Left renal pelvis (tissue), 4 donors: Measurements from ENCODE around the gene DEFB127. TPM values are rescaled to one million over a fixed set of nuclear protein-coding genes. Genes with fewer than 3 reads are reported as not detected.
"Not testable (repeated sequence)": the region's sequence is repeated elsewhere in the genome, so short reads cannot be mapped to it uniquely, and the experiment has no call there.

Experiments
- DNase-seq, 4 donors: peaks; one replicate each; pipeline ENCODE4 v3.0.0-alpha.2; 2013; ENCODE audit warnings: low read depth in 4 of 4, low spot score in 3 of 4
- polyA plus RNA-seq, 4 donors: library from polyadenylated mRNA; unstranded; fragments of 120-200 nt; gene quantifications; one replicate each; pipeline ENCODE4 v1.2.1, GENCODE V29; 2013; ENCODE audit not compliant: insufficient read length in 4 of 4

DEFB127 gene
- not detected for polyA plus RNA-seq

- DNase-seq, result peak in 1 of 4 donors; percentile 2
These were observed at the start of gene DEFB127 for GRCh38 chr20:157154-157553. Gene DEFB127 (plus strand): TSS chr20:157454. CDS start chr20:157545, 91 bp downstream.

DNA sequence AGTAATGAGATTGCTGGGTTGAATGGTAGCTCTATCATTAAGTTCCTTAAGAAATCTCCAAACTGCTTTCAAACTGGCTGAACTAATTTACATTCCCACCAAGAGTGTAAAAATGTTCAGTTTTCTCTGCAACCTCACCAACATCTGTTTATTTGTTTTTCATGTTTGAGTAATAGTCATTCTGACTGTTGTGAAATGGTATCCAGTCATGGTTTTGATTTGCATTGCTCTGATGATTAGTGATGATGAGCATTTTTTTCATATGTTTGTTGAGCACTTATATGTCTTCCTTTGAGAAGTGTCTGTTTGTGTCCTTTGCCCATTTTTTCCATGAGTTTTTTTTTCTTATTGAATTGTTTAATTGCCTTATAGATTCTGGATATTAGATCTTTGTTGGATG lies 44.9 kb upstream of the DEFB127 start:
- no peak for DNase-seq

DNA sequence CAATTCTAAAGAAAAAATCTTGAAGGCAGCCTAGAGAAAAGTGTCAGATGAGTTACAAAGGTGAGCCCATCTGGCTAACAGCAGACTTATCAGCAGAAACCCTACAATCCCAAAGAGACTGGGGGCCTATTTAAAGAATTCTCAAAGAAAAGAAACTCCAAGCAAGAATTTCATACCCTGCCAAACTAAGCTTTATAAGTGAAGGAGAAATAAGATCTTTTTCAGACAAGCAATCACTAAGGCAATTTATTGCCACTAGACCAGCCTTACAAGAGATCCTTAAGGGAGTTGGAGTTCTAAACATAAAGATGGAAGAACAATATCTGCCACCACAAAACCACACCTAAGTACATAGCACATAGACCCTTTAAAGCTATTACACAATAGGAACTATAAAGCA lies 39.7 kb upstream of the DEFB127 start:
- DNase-seq, result no peak

DNA sequence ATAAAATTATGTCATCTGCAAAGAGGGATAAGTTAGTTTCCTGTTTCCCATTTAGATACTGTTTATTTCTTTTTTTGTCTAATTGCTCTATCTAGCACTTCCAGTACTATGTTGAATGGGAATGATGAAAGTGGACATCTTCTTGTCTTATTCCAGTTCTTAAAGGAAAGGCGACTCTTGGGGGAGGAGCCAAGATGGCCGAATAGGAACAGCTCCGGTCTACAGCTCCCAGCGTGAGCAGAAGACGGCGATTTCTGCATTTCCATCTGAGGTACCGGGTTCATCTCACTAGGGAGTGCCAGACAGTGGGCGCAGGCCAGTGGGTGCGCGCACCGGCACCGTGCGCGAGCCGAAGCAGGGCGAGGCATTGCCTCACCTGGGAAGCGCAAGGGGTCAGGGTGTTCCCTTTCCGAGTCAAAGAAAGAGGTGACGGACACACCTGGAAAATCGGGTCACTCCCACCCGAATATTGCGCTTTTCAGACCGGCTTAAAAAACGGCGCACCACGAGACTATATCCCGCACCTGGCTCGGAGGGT lies 27.4 kb upstream of the DEFB127 start:
- not testable (repeated sequence) for DNase-seq

- no peak for DNase-seq
These were observed 19.4 kb upstream of the DEFB127 start for GRCh38 chr20:137668-138490.

DNA sequence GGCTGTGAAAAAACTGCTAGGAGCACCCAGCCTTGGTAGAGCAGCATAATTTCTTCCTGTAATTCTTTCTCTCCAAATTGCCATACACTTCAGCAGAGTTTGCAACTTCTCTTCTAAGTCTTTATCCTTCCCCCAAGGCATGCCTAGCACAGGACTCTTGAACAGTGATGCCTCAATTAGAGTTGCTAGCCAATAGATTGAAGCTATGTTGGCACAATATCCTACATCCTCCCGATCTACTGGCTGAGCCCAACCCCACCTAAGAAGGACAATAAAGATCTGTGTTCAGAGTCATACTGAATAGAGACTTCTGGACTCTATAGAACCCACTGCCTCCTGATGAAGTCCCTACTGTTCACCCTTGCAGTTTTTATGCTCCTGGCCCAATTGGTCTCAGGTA lies 15.0 kb upstream of the DEFB127 start, which contains the start of gene DEFB126:
Gene DEFB126 (plus strand): TSS at position 301 of the 400 bp plus-strand sequence. CDS start 39 bp downstream, at position 340.
- no peak for DNase-seq

DNA sequence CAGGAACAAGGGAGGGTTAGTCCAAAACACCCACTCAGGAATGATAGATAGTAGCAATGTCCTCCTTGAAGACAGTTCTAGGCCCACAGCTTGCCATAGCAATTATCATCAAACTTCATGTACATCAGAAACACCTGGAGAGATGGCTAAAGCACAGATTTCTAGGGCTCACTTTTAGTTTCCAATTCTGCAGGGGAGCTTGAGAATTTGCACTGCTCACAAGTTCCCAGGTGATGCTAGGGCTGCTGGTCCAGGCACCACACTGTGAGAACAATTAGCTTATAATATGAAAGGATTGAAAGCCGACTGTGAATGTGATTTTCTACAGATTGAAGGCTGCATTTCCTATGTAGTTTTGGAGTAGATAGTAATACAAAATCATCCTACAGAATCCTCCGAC lies 11.4 kb upstream of the DEFB127 start:
- DNase-seq, result no peak

GRCh38 chr20:152131-152530 lies 5.1 kb upstream of the DEFB127 start:
- DNase-seq, result no peak

DNA sequence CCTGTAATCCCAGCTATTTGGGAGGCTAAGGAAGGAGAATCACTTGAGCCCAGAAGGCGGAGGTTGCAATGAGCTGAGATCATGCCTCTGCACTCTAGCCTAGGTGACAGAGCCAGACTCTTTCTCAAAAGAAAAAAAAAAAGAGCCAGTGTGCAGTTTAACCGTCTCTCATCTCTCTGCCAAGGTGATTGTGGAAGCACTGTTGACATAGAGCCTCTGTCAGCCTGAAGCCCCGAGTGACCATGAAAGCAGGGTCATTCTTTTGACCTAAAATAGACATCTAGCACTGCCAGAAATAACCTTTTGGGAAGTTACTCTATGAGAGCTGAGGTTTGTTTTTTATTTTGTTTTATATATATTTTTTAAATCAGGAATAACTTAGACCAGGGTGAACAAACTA lies 7.4 kb downstream of the DEFB127 start:
- DNase-seq, result no peak

GRCh38 chr20:168876-169275 lies 11.6 kb downstream of the DEFB127 start:
- DNase-seq, result no peak

- no peak for DNase-seq
These were observed 27.0 kb downstream of the DEFB127 start for GRCh38 chr20:184288-184687.

DNA sequence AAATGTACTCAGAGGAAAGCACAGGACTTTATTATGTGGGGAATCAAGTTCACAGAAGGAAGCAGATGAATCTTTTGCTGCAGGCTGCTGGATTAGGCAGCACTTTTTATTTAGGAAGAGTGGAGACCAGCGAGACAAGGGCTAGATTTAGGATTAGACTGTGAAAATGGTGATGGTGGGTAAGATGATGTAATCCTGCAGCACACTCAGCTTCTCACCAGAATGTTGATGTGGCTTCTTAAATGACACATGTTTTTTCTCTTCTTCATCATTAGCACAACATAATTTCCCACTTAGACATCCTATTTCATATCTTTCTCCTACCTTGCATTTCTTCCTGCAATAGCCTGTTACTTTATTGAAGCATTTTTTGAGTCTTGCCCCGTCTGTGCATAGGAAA lies 30.5 kb downstream of the DEFB127 start:
- DNase-seq, result no peak

- DNase-seq, result no peak
These were observed 32.4 kb downstream of the DEFB127 start, which contains the start of gene DEFB128 for GRCh38 chr20:189611-190010. Gene DEFB128 (minus strand): TSS chr20:189711. CDS start chr20:189623, 88 bp downstream.

DNA sequence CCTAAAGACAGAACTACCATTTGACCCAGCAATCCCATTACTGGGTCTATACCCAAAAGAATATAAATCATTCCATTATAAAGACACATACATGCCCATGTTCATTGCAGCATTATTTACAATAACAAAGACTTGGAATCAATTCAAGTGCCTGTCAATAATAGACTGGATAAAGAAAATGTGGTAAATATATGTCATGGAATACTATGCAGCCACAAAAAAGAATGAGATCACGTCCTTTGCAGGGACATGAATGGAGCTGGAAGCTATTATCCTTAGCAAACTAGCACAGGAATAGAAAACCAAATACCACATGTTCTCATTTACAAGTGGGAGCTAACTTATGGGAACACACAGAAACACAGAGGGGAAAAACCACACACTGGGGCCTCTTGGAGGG lies 41.0 kb downstream of the DEFB127 start:
- DNase-seq, result no peak

- DNase-seq, result no peak
These were observed 42.7 kb downstream of the DEFB127 start for GRCh38 chr20:199996-200395.

DNA sequence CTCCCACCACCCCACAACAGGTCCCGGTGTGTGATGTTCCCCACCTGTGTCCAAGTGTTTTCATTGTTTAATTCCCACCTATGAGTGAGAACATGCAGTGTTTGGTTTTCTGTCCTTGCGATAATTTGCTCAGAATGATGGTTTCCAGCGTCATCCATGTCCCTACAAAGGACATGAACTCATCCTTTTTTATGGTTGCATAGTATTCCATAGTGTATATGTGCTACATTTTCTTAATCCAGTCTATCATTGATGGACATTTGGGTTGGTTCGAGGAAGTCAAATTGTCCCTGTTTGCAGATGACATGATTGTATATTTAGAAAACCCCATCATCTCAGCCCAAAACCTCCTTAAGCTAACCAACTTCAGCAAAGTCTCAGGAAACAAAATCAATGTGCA lies 46.4 kb downstream of the DEFB127 start:
- DNase-seq, result not testable (repeated sequence)

Other genes starting within 250 kb of the DEFB127 start
- not detected for gene DEFB125, start 69.8 kb upstream of the DEFB127 start, polyA plus RNA-seq
- gene DEFB126, start 14.9 kb upstream of the DEFB127 start, polyA plus RNA-seq, result not detected
- gene DEFB128, start 32.3 kb downstream of the DEFB127 start, polyA plus RNA-seq, result not detected
- gene DEFB129, start 69.8 kb downstream of the DEFB127 start, polyA plus RNA-seq, result not detected
- not detected for gene DEFB132, start 100.3 kb downstream of the DEFB127 start, polyA plus RNA-seq
- gene C20orf96, start 133.3 kb downstream of the DEFB127 start, polyA plus RNA-seq, result 10 to 100 TPM; 32.8 to 42.9 (median 36.7) TPM
- gene ZCCHC3, start 140.1 kb downstream of the DEFB127 start, polyA plus RNA-seq, result 10 to 100 TPM; 47.1 to 54.6 (median 49.7) TPM
- 10 to 100 TPM; 23.2 to 43.6 (median 28.6) TPM for gene SOX12, start 168.1 kb downstream of the DEFB127 start, polyA plus RNA-seq
- gene NRSN2, start 189.7 kb downstream of the DEFB127 start, polyA plus RNA-seq, result 10 to 100 TPM; 39.5 to 52.2 (median 46.3) TPM
- gene TRIB3, start 223.3 kb downstream of the DEFB127 start, polyA plus RNA-seq, result 1 to 10 TPM; 2.1 to 4.3 (median 3.7) TPM